Measurements from ENCODE around the gene FLCN.
"Not testable (repeated sequence)": the region's sequence is repeated elsewhere in the genome, so short reads cannot be mapped to it uniquely, and the experiment has no call there.

The FLCN gene, protein sequence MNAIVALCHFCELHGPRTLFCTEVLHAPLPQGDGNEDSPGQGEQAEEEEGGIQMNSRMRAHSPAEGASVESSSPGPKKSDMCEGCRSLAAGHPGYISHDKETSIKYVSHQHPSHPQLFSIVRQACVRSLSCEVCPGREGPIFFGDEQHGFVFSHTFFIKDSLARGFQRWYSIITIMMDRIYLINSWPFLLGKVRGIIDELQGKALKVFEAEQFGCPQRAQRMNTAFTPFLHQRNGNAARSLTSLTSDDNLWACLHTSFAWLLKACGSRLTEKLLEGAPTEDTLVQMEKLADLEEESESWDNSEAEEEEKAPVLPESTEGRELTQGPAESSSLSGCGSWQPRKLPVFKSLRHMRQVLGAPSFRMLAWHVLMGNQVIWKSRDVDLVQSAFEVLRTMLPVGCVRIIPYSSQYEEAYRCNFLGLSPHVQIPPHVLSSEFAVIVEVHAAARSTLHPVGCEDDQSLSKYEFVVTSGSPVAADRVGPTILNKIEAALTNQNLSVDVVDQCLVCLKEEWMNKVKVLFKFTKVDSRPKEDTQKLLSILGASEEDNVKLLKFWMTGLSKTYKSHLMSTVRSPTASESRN

DNA sequence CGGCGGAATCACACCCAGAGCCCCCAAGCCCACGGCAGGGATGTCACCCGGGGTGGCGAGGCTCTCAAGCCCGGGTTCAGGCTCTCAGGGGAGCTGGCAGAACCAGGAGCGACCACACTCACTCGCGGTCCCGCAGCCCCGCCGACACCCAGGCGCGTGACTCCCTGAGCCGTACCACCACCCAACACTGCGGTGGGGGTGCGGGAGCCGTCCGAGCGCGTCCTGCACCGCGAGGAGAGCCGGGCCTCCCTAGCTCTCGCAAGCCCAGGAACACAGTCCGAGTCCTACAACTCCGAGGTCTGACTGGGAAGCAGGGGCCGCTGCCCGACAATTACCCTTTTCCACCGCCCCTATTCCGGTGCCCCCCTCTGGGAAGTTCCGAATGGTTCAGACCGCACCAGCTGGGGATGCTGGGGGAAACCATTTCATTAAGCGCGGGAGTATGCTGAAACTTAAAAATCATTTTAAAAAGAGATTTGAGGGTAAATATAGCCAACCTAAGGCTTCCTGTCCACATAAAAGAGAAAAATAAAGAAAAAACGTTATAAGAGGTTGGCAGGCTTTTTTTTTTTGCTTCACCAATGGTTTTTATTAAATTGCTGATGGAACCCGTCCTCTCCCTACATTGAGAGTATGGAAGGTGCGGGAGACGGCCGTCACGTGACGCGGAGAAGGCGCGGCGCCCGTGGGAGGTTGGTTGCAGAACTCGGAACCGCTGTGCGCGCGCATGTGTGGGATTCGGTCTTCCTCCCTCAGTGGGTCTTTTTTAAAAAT is at the start of gene FLCN:
FLCN (minus strand) TSS at position 143 of the 774 bp plus-strand sequence. CDS start 9,031 bp downstream, outside the sequence.
- Mint-ChIP-seq H3K27ac (peak within 1 kb of the TSS; percentile 97), H3K4me1 (ENCODE audit: low read depth) (peaks cover 18% of the 10 kb centered on the region), H3K4me3 (peak within 1 kb of the TSS; percentile 97), H3K27me3 (ENCODE audit: low read depth) (peaks cover 2% of the 10 kb centered on the region), H3K36me3 (ENCODE audit: low read depth) (no peaks in the 10 kb centered on the region), H3K9me3 (no peaks in the 10 kb centered on the region)
- DNase-seq (ENCODE audit: low spot score): peak; percentile 87

DNA sequence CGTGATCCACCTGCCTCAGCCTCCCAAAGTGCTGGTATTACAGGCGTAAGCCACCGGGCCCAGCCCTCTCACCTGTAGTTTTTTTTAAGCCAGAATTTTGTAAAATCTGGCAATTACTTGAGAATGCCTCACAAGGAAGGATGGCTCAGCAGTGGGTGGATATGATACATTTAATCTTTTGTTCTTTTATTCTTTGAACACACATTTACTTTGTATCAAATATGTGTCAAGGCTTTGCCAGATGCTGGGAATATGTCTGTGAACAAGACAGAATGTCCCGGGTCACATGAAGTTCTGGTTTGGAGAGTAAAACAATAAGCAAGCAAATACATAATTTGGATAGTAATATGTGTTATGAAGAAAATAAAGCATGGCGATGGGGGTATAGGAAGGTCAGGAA is 49.0 kb upstream of the FLCN start:
- H3K27ac Mint-ChIP-seq: no peak overlapping the region
- DNase-seq (ENCODE audit: low spot score): no peak
- peaks cover 13% of the 10 kb centered on the region for H3K4me1 Mint-ChIP-seq (ENCODE audit: low read depth)
- H3K36me3 Mint-ChIP-seq (ENCODE audit: low read depth): no peaks in the 10 kb centered on the region
- H3K4me3 Mint-ChIP-seq: no peak overlapping the region
- no peaks in the 10 kb centered on the region for H3K9me3 Mint-ChIP-seq
- peaks cover 2% of the 10 kb centered on the region for H3K27me3 Mint-ChIP-seq (ENCODE audit: low read depth)

DNA sequence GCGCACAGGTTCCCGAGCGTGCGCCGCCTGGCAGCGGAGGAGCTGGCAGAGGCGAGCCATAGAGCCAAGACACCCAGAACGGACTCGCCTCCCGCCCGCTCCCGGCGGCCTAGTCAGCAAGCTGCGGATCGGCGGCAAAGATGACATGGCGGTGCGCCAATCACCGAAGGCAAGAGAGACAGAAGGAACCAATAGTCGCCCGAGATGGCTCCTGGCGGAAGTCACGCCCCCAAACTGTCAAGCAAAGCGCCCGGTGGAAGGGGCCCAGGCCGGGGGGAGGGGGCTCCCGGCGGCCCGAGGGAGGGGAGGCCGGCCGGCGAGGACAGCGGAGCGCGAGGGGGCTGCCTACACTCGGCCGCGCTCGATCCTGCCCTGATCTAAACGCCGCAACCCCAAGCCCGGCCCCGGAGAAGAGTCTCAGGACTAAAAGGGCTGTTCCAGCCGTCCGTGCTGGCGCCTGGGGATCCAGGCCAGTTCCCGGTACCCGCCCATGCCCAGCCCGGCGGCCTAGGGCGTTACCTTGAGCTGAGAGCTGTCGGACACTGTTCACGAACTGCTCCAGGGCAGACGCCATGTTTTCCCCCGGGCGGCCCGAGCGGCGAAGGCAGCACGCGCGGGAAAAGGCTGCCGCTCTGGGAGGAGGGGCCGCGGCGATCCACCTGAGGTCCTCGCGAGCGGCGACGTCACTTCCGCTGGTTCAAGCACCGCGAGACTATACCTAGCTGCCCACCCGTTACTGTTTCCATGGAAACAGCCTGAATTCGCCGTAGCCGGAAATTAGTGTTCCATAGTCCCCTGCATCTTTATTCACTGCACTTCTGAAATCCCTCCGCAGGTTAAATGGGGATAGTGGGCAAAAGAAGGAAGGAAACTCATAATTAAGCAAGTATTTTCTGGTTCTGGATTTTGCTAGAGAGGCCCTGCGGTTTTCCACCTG is 43.9 kb upstream of the FLCN start, which contains the start of gene COPS3:
COPS3 (minus strand) TSS at position 634 of the 937 bp plus-strand sequence; CDS start at position 574, 60 bp downstream.
- H3K4me3 Mint-ChIP-seq: peak within 1 kb of the TSS; percentile 94
- peaks cover 32% of the 10 kb centered on the region for H3K4me1 Mint-ChIP-seq (ENCODE audit: low read depth)
- peak; percentile 96 for DNase-seq (ENCODE audit: low spot score)
- no peaks in the 10 kb centered on the region for H3K9me3 Mint-ChIP-seq
- H3K27me3 Mint-ChIP-seq (ENCODE audit: low read depth): no peaks in the 10 kb centered on the region
- H3K27ac Mint-ChIP-seq: peak within 1 kb of the TSS; percentile 93
- peaks cover 17% of the 10 kb centered on the region for H3K36me3 Mint-ChIP-seq (ENCODE audit: low read depth)

DNA sequence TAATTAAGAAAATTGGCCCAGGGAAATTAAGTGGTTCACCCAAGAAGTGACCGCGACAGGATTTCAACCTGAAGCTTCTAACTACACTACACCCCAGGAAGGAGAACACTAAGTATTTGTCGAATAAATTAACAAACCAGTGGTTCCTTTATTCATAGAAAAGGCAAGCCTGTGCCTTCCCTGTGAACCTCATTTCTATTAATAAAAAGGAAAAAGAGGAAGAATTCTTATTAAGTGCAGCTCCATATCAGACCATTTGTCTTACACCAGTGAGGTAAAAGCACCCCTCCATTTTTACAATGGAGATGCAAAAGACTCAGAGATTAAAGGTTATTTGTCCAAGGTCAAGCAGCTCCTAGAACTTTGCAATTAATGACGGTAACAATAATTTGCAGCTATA is 42.3 kb upstream of the FLCN start:
- H3K4me1 Mint-ChIP-seq (ENCODE audit: low read depth): peaks cover 32% of the 10 kb centered on the region
- H3K36me3 Mint-ChIP-seq (ENCODE audit: low read depth): peaks cover 21% of the 10 kb centered on the region
- H3K27me3 Mint-ChIP-seq (ENCODE audit: low read depth): no peaks in the 10 kb centered on the region
- H3K27ac Mint-ChIP-seq: peak overlapping the region; percentile 93
- peak overlapping the region; percentile 94 for H3K4me3 Mint-ChIP-seq
- H3K9me3 Mint-ChIP-seq: no peaks in the 10 kb centered on the region
- no peak for DNase-seq (ENCODE audit: low spot score)

DNA sequence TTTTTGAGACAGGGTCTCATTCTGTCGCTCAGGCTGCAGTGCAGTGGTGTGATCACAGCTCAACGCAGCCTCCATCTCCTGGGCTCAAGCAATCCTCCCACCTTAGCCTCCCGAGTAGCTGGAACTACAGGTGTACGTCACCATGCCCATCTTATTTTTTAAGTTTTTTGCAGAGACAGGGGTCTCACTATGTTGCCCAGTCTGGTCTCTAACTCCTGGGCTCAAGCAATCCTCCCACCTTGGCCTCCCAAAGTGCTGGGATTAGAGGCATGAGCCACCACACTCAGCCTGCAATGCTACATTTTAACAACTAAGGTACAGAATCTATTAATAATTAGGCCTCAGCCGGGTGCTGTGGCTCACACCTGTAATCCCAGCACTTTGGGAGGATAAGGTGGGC is 40.5 kb upstream of the FLCN start:
- not testable (repeated sequence) for H3K9me3 Mint-ChIP-seq; H3K27me3 Mint-ChIP-seq (ENCODE audit: low read depth); H3K4me3 Mint-ChIP-seq; H3K27ac Mint-ChIP-seq; DNase-seq (ENCODE audit: low spot score)
- Mint-ChIP-seq H3K36me3 (ENCODE audit: low read depth) (peaks cover 26% of the 10 kb centered on the region), H3K4me1 (ENCODE audit: low read depth) (peaks cover 32% of the 10 kb centered on the region)

DNA sequence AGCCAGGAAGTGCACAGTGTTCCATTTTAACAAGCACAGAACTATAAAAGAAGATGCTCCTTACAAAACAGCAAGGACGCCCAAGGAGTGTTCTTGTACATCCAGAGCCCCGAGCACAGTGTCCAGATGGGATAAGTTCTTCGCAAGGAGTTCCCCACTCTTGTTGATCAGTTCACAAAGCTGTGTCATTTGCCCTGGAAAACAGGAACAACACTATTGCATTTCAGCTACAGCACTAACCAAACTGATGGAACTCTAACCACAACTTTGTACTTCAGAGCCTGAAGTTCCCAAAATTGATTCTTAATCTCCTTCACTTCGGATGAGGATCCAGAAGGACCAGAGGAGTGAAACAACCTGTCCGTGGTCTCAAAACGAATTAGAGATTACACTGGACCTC is 39.0 kb upstream of the FLCN start:
- Mint-ChIP-seq H3K27me3 (ENCODE audit: low read depth) (no peaks in the 10 kb centered on the region), H3K27ac (no peak overlapping the region)

DNA sequence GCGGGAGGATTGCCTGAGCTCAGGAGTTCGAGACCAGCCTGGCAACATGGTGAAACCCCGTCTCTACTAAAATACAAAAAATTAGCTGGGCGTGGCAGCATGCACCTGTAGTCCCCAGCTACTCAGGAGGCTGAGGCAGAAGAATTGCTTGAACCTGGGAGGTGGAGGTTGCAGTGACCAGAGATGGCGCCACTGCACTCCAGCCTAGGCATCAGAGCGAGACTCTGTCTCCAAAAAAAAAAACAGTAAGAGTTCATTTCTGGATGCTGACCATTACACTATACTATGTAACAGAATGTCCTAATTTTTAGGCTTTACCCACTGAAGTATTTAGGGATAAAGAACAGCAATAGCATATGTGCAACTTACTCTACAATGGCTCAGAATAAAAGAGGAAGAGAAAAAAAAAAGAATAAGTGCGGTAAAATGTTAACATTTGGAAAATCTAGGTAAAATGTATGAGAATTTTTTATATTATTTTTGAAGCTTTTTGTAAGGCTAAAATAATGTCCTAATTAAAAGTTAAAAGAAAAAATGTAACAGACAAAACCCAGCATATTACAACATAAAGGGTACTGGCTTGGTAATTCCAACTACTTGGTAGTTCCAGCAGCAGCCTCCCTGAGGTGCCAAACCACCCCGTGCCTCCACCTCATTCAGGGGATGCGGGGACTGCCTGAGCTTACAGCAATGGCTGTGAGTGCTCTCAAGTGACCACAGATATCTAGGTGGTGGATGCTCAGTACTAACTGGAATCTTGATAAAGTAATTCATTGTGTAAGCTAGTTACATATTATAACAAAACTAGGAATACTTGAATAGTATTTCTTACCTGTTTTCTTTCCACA is 33.2 kb upstream of the FLCN start:
- H3K27me3 Mint-ChIP-seq (ENCODE audit: low read depth): no peaks in the 10 kb centered on the region
- no peak overlapping the region for H3K27ac Mint-ChIP-seq
- no peak overlapping the region for H3K4me3 Mint-ChIP-seq
- H3K4me1 Mint-ChIP-seq (ENCODE audit: low read depth): no peaks in the 10 kb centered on the region
- no peak for DNase-seq (ENCODE audit: low spot score)
- peaks cover 38% of the 10 kb centered on the region for H3K36me3 Mint-ChIP-seq (ENCODE audit: low read depth)
- H3K9me3 Mint-ChIP-seq: no peaks in the 10 kb centered on the region

More for the DNA sequence above, 39.0 kb upstream of the FLCN start:
- peaks cover 27% of the 10 kb centered on the region for H3K36me3 Mint-ChIP-seq (ENCODE audit: low read depth)
- no peak for DNase-seq (ENCODE audit: low spot score)
- H3K4me3 Mint-ChIP-seq: no peak overlapping the region
- peaks cover 19% of the 10 kb centered on the region for H3K4me1 Mint-ChIP-seq (ENCODE audit: low read depth)
- H3K9me3 Mint-ChIP-seq: no peaks in the 10 kb centered on the region

DNA sequence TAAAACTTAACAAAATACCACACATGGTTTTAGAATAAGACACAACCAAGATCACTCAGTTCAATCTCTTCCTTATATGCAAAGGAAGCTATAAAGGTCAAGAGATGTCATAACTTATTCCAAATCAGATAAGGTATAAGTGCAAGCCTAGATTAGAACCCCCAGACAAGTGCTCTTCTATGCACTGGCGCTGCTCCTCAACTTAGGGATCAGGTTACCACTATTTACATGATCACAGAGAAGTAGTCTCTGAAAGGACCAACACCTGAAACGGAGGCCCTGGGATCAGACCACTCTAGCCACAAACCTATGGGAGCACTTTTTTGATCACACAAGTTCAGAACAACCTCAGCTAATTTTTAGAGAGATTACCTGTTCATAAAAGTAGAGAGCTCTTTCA is 27.5 kb upstream of the FLCN start:
- H3K4me3 Mint-ChIP-seq: no peak overlapping the region
- no peaks in the 10 kb centered on the region for H3K9me3 Mint-ChIP-seq
- H3K27me3 Mint-ChIP-seq (ENCODE audit: low read depth): no peaks in the 10 kb centered on the region
- peaks cover 48% of the 10 kb centered on the region for H3K36me3 Mint-ChIP-seq (ENCODE audit: low read depth)
- H3K27ac Mint-ChIP-seq: no peak overlapping the region
- DNase-seq (ENCODE audit: low spot score): no peak
- H3K4me1 Mint-ChIP-seq (ENCODE audit: low read depth): no peaks in the 10 kb centered on the region

DNA sequence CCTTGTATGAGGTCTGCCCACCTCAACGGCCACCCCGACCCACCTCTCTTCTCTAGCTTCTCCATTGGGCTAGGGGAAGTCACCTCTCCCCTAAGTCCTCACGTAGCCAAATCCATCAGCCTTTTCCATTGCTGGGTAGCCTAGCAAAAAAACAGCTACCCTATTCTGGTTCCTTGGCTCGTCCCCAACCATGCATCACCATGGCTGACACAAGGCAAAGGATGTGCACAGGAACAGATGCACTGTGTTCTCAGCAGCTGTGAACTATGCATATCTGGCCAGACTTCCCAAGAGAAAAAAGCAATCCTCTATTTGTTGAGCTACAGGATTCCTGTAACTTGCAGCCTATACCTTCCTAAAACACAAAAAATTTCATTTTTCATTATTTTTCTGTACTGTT is 22.0 kb upstream of the FLCN start:
- DNase-seq (ENCODE audit: low spot score): no peak
- H3K27me3 Mint-ChIP-seq (ENCODE audit: low read depth): no peaks in the 10 kb centered on the region
- H3K4me1 Mint-ChIP-seq (ENCODE audit: low read depth): no peaks in the 10 kb centered on the region
- H3K36me3 Mint-ChIP-seq (ENCODE audit: low read depth): peaks cover 65% of the 10 kb centered on the region
- no peak overlapping the region for H3K27ac Mint-ChIP-seq
- H3K4me3 Mint-ChIP-seq: no peak overlapping the region
- no peaks in the 10 kb centered on the region for H3K9me3 Mint-ChIP-seq

DNA sequence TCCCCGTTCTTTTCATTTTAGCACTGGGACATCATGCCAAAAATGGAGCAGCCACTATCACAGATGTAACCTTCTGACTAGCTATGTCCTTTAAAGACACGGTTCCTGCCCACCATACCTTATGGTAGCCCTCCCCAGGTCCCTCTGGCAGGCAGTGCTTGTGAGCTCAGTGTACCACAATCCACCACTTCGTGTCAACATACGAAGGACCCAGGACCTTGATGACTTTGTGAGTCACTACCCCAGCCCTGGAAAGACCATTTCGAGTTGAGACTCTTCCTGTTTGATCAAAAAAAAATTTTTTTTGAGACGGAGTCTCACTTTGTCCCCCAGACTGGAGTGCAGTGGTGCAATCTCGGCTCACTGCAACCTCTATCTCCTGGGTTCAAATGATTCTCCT is 21.0 kb upstream of the FLCN start:
- no peak overlapping the region for H3K27ac Mint-ChIP-seq
- H3K36me3 Mint-ChIP-seq (ENCODE audit: low read depth): peaks cover 66% of the 10 kb centered on the region
- no peaks in the 10 kb centered on the region for H3K27me3 Mint-ChIP-seq (ENCODE audit: low read depth)
- H3K4me1 Mint-ChIP-seq (ENCODE audit: low read depth): peaks cover 4% of the 10 kb centered on the region
- DNase-seq (ENCODE audit: low spot score): no peak
- no peaks in the 10 kb centered on the region for H3K9me3 Mint-ChIP-seq
- no peak overlapping the region for H3K4me3 Mint-ChIP-seq

DNA sequence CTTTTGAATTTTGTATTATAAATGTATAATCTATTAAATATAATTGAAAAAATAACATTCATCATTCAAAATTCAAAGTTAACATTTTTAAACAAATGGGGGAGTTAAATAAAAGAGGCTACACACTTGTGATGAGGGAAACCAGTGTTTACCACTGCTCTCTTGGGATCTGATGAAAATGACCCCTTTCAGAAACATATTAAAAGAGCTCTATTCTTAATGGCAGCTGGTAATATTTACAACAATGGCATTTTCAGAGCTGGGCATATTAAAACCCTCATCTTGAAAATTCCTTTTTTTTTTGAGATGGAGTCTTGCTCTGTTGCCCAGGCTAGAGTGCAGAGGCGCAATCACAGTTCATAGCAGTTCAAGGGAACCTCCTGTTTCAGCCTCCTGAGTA is 19.3 kb upstream of the FLCN start:
- DNase-seq (ENCODE audit: low spot score): no peak
- H3K4me1 Mint-ChIP-seq (ENCODE audit: low read depth): peaks cover 4% of the 10 kb centered on the region
- H3K9me3 Mint-ChIP-seq: no peaks in the 10 kb centered on the region
- no peaks in the 10 kb centered on the region for H3K27me3 Mint-ChIP-seq (ENCODE audit: low read depth)
- no peak overlapping the region for H3K4me3 Mint-ChIP-seq
- H3K36me3 Mint-ChIP-seq (ENCODE audit: low read depth): peaks cover 65% of the 10 kb centered on the region
- no peak overlapping the region for H3K27ac Mint-ChIP-seq

DNA sequence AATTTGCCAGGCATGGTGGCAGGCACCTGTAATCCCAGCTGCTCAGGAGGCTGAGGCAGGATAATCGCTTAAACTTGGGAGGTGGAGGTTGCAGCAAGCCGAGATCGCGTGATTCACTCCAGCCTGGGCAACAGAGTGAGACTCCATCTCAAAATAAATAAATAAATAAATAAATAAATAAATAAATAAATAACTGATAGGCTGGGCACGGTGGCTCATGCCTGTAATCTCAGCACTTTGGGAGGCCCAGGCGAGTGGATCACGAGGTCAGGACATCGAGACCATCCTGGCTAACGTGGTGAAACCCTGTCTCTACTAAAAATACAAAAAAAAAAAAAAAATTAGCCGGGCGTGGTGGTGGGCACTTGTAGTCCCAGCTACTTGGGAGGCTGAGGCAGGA is 18.7 kb upstream of the FLCN start:
- not testable (repeated sequence) for H3K9me3 Mint-ChIP-seq; H3K4me3 Mint-ChIP-seq; DNase-seq (ENCODE audit: low spot score); H3K27me3 Mint-ChIP-seq (ENCODE audit: low read depth); H3K27ac Mint-ChIP-seq; H3K4me1 Mint-ChIP-seq (ENCODE audit: low read depth)
- peaks cover 61% of the 10 kb centered on the region for H3K36me3 Mint-ChIP-seq (ENCODE audit: low read depth)

Measured in T-helper 2 cell treated with Interferon-gamma antibody and Interleukin-4, amounts not matched to agents 5 μg/mL and 100 μg/mL, for 36 hours (primary cell).